ENCODE measurements around the gene ALDH1L1.

DNA sequence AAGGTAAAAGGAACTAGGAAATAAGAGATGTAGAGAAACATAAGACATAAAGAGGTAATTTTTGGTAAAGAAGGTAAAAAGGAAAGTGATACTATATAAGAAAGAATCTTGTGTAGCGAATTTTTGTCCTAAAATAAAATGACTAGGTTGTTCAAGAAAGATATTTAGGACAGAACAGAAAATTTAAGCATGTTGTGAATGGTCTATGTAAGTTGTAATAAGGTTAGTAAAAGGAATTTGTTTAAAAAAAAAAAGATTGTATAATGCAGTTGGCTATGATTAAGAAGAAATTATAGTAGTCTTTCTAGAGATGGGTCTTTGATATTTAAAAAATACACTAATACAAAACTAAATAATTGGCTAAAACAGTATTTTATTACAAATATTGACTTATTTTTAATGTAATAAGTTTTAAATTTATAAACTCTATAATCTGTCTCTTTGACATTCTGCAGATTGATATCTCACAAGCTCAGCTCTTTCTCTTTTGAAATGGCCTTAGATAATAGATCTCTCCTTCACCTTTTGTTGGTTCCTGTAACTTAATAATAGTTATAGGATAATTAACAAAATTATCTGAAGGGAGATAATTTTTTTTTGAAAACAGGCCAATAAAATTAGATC, 92.7 kb downstream of the ALDH1L1 start:
- no peak for TF ChIP-seq POLR2A (IDR thresholded peaks at IDR 0.05; ENCODE audit: low read length)
- no peak for TF ChIP-seq GATA1 (IDR thresholded peaks at IDR 0.05; ENCODE audit: low read depth, low read length)

Data from erythroblast (primary cell).